GM21423 (cell line): ENCODE measurements around the gene FERMT2.
"Not testable (repeated sequence)": the region's sequence is repeated elsewhere in the genome, so short reads cannot be mapped to it uniquely, and the experiment has no call there.

Experiments used
- ATAC-seq: cut with Tn5 transposase; IDR thresholded peaks from one replicate; pipeline ENCODE4 v1.9.1; 2021; ENCODE audit warnings: mild to moderate bottlenecking, moderate library complexity; ENCODE audit not compliant: unreplicated experiment

Gene FERMT2

DNA sequence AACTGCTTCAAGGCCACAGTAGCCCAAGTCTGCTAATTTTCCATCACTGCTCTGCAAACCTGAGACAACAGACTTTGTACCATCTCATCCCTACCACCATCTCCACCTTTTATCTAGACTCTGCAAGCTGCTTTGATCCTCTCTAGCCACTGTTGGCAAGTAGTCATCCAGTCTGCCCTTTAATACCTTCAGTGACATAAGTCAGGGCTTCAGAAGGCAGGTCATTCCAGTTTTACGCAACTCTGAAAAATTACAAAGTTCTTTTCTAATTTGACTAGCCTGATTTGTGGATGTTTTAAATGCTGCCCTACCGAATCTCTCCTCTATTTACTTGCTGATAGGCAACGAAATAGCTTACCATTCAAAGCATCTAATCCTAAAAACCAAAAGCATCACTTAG, 2.8 kb downstream of the FERMT2 start:
- ATAC-seq, result no peak

DNA sequence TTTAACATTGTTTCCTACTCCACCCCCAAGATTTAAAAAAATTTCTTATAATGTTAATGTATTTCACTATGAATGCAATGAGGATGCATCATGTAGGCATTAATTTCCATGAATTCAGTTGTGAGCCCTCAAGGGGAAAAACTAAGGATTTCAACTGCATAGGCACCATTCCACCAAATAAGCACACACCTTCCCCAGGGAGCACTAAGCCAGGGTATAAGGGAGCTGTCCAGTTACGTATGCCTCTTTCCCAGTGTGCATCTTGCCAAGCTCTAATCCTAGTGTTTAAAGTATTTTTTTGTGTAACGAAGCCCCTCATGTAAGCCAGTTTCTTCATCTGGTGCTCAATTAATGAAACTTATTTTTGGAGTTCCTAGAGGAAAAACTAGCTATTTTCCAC, 6.6 kb downstream of the FERMT2 start:
- ATAC-seq, result no peak

DNA sequence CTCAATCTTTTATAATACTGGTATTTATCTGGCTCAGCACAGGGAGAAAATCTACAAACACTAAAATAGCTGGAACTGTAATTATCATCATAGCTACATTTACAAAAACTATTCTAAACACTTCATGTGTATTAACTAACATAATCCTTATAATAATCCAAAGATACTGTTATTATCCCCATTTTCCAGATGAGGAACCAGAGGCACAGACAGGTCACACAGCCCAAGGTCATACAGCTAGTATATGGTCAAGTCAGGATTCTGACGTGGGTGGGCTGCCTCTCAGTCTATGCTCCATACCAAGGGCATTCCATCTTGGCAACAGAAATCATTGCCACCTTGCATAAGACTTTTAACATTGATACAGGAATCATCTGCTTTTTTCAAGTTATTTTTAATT, 11.4 kb downstream of the FERMT2 start:
- ATAC-seq, result no peak

DNA sequence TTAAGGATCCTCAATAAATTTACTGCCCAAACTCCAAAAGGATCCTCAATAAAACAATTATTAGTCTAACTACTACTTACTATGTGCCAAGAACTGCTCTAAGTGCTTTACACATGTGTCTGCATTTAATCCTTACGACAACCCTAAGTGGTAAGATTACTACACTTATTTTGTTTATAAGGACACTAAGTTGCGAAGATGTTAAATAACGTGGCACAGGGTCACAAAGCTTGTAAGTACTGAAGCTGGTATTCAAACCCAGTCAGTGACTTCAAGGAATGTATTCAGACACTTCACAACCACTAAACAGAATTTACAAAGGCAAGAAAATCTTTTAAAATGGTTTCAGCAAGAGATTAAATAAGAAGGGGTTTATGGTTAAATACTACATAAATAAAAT, 13.0 kb downstream of the FERMT2 start:
- ATAC-seq, result no peak

DNA sequence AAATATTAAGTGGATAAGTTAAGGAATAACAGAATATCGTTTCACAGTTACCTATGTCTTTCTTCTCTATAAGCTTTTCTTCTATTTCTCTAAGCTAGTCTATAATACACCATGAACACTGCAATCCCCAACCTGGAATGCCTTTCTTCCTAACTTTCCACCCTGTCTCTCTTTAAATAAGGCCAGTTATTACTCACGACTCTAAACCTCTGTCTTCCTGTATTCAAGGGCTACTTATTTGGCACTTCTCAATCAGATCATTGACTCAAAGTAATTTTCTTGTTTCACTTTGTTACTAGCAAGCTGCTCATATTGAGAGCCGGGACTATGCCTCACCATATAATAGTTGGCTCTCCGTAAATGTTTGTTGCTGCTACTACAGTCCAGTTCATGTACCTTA, 13.5 kb downstream of the FERMT2 start:
- ATAC-seq, result no peak

DNA sequence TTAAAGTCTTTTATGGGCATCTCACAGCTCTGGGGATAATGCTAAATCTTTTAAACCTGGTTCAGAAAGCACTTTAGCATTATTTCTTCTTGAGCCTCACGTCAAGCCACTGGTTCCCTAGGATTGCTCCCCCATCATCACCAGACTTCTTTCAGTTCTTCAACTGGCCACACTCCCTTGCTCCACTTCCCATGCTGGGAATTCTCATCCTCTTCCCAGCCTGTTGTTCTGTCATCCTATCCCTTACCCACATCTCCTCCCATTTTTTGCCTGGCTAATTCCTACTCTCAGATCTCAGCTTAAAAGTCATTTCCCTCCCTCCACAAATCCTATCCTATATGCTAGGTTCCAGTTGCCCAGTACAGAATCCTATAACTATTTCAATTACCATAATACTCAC, 14.4 kb downstream of the FERMT2 start:
- no peak for ATAC-seq

DNA sequence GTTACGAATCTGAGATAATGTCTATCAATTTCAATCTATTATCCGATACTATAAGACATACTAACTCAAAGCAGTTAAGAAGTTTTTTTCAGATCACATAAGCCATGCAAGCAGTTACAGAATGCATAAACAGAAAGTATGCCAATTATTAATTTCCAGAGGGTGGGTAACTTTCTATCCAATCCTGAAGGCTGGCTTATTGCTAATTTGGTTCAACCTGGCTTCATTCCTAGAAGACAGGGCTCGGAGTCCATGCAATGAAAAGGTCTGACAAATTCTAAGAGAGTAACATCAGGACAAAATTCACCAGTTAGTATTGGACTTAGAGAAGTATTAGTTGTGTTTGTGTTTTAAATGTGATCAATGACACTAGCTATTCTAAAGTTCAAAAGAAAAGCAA, 15.0 kb downstream of the FERMT2 start:
- ATAC-seq, result no peak

DNA sequence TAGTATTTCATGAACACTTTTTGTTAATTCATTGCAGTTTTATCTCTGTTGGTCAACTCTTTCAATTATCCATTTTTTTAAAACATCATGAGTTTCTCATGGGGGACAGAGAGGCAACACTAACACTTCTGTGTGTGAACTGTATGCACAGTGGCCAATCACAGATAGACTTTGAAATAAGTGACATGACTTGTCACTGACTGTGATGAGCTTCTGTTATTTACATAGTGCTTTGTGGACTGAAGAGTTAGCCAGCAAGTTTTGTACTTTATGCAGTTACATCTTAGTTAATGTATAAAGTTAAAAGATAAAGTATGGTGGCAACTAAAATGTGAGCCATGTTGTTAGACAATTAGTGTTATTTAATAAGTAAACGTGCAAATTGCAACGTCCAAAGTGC, 16.1 kb downstream of the FERMT2 start:
- no peak for ATAC-seq

DNA sequence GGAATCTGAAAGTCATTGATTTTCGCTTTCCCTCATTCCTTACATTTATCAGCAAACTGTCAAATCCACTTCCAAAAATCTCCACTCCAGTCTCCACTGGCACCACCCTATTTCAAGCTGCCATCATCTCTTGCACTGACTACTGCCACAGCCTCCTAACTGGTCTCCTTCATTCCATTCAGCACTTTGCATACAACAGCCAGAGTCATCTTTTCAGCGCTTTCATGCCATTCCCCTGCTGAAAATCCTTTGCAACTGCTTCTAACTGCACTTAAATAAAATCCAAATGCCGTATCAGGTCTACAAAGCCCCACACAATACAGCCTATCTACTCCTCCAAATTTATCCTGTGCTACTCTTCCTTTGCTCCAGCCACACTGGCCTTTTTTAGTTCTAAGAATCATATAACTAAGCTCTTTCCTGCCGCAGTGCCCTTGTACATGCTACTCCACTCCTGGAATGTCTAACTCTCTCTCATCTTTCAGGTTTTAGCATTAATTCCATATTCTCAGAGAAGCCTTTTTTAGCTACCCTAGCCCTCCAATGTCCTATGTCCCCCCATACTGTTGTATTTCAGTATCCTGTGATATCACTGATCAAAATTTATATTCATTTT, 21.6 kb downstream of the FERMT2 start:
- ATAC-seq, result no peak

DNA sequence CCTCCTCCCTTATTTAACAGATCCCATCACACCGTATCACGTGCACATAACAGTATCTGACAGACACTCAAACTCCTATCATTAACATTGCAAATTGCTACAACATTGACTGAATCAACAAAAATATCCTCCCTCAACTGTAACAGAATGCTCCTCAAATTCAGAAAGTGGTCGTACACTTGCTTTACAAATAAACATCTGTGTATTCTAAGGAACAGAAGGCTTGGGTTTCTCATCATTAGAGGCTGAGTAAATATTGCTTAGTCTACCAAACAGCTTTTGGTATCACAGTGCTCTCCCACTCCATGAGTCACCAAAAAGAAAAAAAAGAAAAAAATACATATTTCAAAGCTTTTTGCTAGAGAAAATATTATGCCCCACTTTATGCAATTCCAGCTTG, 23.9 kb downstream of the FERMT2 start:
- ATAC-seq, result no peak

DNA sequence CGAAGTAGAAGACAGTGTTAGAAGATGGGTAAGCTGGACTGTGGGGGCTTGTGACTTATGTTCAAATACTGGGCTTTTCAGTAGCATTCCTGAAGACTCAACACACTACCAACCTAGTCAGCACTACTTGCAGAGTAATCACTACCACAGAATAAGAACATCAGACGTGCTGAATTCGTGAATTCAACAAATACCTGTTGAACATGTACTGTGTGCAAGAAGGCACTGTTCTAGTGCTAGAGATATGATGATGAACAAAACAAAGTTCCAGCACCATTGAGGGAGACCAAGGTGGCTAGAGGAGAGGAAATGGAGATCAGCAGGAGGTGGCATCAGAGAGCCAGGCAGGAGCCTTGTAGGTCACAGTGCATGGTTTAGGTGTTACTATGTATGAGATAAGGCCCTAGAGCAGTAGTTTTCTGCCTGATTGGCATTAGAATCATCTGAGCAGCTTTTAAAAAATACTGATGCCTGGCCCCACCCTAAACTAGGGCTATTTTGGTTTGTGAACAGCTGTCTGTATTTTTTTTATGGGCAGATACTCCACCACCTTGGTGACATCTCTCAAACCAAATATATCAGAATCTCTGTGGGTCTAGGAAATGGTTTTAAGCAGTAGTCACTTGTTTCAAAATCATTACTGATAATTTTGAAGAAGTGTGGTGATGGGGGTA, 26.8 kb downstream of the FERMT2 start:
- no peak for ATAC-seq

DNA sequence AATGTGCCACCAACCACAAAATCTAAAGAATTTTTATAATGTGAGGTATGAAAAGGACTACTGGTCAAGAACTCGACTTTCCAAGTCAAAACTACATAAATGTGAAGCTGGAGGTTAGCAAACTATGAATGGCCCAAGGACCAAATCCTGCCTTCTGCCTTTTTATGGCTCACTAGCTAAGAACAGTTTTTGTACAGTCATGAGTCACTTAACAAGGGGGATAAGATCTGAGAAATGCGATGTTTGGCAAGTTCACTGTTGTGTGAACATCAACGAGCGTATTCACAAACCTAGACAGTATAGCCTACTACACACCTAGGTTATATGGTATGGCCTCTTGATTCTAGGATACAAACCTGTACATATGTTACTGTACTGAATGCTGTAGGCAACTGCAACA, 28.2 kb downstream of the FERMT2 start:
- ATAC-seq, result no peak

DNA sequence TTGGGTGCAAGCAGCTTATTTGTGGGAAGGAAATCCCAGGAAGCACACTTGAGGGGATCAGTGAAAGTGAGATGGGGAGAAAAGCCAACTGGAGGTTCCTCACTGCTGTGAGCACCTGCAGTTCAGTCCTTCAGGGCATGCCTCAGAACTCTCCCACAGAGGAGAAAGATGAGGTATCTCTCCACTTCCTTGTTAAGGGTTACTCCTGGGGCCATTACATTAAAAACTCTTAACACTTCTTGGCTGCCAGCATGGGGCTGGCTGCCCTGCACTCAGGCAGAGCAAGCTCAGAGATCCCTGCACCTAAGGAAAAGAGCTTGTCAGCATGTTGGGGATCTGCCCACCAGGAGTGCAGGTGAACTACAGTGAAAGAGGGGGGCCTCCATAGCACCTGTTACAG, 28.8 kb downstream of the FERMT2 start:
- no peak for ATAC-seq

DNA sequence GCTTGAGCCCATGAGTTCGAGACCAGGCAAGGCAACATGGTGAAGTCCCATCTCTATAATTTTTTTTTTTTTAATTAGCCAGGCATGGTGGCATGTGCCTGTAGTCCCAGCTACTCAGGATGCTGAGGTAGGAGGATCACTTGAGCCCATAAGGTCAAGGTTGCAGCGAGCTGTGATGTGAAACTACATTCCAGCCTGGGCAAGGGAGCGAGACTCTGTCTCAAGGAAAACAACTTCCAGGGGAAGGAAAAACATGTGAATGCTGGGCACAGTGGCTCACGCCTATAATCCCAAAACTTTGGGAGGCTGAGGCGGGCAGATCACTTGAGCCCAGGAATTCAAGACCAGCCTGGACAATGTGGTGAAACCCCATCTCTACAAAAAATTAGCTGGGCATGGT, 30.4 kb downstream of the FERMT2 start:
- ATAC-seq, result not testable (repeated sequence)

DNA sequence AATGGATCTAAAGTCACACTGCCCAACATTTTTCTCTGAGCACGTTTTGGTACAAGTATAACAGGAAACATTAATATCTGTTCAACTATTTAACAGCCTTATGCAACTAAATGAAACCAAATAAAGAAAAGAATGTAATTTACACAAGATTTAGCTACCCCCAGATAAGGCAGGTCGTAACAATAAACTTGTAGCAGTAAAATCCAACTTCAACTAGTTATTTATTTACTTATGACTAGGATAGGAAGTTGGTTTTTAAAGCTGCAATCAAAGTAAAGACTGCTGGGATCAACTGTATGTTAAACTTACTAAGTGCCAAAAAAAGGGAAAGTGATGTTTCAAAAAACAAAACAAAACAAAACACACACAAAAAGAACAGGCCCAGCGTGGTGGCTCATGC, 30.9 kb downstream of the FERMT2 start:
- no peak for ATAC-seq

DNA sequence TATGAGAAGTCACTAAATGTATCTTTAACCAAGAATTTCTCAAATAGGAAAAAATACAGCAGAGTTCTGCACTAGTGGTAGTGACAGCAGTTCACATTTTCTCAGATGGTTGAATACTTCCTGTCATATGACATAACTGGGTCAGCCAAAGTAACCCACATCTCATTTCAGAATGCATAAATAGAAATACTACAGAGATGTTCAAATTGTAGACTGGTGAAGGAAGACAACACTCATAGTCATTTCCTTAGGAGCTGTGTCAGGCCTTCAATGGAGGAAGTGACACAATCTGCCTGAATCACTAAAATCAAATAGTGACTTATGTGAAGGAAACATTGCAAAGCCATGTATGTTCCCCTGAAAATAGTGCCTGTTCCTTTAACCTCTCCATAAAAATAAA, 32.4 kb downstream of the FERMT2 start:
- peak; percentile 92 for ATAC-seq

DNA sequence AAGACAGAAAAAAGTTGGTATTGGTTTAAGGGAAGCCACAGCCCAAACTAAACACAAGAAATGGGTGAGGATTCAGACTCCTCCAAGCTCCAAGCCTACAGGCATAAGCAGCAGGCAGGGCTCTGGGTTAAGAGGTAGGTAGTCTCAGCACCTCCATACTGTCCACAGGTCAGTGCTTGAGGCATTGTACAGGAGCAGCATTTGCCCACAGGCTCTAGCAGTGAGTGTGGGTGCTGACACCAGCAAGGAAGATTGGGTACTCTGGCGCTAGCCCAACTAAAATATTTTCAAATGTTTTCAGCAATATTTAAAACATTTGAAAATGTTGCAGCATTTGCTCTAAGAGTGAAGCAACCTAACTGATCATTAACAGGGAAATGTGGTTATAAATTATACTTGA, 33.1 kb downstream of the FERMT2 start:
- ATAC-seq, result no peak

DNA sequence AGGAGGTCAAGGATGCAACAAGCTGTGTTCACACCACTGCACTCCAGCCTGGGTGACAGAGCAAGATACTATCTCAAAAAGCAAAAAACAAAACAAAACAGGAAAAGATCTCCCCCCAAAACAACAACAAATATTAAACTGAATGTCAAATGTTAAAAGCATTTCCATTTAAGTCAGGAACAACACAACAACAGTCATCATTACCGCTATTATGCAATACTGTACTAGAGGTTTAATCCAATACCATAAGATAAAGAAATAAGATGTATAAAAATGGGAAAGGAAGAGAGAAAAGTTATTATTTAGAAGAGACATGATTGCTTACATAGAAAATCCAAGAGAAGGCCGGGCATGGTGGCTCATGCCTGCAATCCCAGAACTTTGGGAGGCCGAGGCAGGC, 36.6 kb downstream of the FERMT2 start:
- ATAC-seq, result no peak

DNA sequence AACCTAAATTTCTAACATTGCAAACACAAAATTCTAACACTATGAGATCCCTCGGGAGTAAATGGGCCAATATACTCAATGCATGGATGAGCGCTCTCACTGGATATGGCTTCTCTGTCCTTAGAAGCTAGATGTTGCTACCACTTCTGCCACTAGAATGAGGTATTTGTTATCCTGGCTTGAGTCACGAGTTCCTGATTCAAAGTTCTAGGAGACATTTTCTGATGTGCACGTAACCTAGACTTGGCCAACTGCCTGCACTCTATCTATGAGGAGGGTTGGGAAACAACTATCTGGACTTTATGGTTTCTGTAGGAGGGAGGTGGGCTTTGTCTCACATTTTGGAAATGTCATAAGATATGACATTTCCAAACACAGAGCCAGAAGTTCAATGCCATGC, 37.6 kb downstream of the FERMT2 start:
- no peak for ATAC-seq

DNA sequence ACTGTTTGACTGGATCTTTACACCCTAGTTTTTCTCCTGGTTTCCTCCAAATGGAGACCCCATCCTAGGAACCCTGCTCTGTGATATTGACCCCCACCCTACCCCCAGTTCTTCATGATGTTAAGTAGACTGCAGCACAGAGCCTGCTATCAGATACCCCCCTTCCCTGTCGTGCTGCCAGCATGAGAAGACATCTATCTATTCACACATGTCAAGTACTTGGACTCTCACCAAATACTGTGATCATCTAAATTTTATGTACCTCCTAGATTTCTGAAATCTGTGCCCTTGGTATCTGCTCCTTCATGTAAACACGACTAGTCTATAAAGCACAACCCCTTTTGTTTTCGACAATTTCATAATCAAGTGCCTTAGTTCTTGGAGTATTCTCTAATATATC, 38.9 kb downstream of the FERMT2 start:
- ATAC-seq, result no peak

DNA sequence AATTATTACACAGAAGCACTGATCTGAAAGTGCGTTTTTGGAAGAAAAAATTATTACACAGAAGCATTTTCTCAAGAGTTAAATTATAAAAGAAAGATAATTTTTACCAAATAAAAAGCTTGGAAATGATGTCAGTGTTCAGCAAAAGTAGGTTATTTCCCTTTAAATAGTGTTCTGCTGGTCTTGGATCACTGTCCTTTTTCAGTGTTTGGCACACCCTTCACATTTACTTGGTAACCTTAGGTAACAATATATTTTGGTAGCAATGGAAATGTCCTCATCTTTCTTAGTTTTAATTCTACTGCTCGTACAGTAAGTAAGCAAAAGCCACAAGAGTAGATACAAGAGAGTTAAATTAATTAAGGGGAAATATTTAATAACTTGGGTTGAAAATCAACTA, 40.3 kb downstream of the FERMT2 start:
- ATAC-seq, result no peak

DNA sequence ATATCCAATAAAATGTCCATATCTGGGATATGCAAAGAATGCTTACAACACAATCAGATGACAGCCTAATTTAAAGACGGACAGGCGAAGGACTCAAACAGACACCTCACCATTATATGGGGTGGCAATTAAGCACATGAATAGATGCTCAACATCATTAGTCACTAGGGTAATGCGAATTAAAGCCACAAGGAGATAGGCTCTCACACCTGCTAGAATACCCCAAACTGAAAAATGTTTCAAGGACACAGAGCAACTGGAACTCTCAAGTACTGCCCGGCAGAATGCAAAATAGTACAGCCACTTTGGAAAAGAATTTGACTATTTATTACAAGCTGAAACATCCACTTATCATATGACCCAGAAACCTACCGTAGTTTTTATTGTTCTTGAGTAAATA, 42.9 kb downstream of the FERMT2 start:
- no peak for ATAC-seq

DNA sequence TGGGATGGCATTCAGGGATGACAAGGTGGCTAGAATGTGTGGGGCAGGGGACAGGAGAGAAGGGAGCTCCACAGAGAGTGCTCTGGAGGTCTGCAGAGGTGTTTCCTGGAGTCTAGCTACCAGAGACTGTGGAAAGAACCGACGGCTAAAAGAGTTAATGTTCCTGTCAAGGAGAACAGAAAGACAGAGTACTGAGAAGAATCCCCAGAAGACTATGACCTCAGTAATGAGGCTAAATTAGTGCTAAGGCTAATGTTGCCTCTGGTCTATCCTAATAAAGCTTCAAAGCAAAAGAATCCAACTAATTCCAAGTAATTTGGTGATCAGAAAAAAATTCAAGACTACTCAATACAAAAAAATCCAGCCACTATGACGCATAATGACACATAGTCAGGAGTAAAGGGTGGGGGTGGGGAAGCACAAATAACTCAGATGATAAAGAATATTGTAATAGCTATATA, 44.7 kb downstream of the FERMT2 start:
- ATAC-seq, result no peak
